Measurements from ENCODE around the gene SNED1.

SNED1 gene

GRCh38 chr2:240997141-240997855 lies 1.1 kb upstream of the SNED1 start:
- TF ChIP-seq CTCF (conservative IDR thresholded peaks at IDR 0.05; ENCODE audit: low read depth, low read length): no peak
- no peak overlapping the region for H3K4me3 ChIP-seq (ENCODE audit: low read length)

DNA sequence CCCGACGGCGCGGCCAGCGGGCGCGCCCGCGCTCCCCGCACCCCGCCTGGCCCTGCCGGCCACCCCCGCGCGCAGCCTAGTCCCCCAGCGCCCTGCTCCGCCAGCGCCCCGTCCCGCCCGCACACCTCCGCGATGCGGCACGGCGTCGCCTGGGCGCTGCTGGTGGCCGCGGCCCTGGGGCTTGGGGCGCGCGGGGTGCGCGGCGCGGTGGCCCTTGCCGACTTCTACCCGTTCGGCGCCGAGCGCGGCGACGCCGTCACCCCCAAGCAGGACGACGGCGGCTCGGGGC lies 232 bp downstream of the SNED1 start:
- no peak for TF ChIP-seq CTCF (conservative IDR thresholded peaks at IDR 0.05; ENCODE audit: low read depth, low read length)
- no peak for DNase-seq (ENCODE audit: low read depth)
- H3K4me3 ChIP-seq (ENCODE audit: low read length): peak overlapping the region; percentile 15

More at GRCh38 chr2:240997141-240997855, 1.1 kb upstream of the SNED1 start:
- DNase-seq (ENCODE audit: low read depth): no peak

DNA sequence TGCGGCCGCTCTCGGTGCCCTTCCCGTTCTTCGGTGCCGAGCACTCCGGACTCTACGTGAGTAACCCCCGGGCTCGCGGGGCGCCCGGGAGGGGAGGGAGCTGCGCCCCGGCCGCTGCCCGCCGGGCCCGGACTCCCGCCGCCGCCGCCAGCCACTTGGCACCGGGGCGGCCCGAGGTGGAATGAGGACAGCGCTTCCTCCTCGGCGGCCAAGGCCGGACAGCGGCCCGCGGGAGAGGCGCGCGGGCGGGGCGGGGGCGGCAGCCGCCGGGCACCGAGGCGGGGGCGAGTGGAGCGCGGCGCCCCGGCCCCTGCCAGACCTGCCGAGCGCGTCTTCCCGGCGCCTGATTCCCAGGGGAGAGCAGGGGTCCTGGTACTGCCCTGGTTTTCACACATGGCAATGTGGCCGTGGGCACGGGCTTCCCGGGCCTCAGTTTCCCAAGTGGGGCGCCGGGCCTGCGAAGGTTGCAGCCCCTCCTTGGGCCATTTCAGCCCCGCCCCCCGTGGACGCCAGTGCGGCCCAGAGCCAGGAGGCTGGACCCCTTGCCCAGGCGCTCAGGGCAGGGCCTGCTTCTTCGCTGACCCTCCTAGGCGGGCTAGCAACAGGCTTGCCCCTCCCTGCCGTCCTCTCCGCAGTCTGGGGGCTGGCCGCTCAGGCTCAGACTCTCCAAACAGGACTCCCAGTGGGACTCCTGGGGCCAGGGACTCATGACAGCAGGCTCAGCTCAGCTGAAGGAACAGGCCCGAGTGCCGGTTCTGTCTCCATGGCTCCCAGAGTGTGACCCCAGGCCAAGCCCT lies 775 bp downstream of the SNED1 start:
- no peak for DNase-seq (ENCODE audit: low read depth)
- H3K4me3 ChIP-seq (ENCODE audit: low read length): peak overlapping the region; percentile 15
- TF ChIP-seq CTCF (conservative IDR thresholded peaks at IDR 0.05; ENCODE audit: low read depth, low read length): no peak

DNA sequence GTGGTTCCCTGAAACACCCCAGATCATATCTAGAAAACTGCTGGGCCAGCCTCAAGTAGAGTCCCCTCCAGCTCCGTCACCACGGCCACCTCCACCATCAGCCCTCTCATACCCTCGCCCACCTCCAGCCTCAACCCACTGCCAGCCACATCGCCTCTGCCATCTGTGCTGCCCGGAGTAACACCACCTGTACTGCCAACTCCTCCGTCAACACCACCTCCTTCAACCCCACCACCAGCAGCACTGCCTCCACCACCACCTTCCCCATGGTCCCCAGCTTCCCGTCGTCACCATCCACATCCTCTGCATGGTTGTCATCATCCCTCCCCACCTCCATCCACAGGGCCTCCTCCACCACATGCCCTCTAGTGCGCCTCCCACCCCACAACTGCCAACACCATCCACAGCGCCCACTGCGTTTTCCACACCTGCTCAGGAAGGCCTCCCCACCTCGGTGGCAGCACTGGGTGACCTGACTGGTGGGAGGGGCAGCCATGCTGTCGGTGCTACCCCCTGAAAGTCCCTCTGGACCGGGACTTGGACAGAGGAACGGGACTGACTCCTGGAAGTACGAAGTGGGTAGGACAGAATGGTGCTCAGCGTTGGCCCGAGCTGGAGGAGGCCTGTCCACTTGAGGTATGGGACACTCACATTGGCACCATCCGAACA lies 1.6 kb downstream of the SNED1 start:
- TF ChIP-seq CTCF (conservative IDR thresholded peaks at IDR 0.05; ENCODE audit: low read depth, low read length): no peak
- no peak for DNase-seq (ENCODE audit: low read depth)
- no peak overlapping the region for H3K4me3 ChIP-seq (ENCODE audit: low read length)

DNA sequence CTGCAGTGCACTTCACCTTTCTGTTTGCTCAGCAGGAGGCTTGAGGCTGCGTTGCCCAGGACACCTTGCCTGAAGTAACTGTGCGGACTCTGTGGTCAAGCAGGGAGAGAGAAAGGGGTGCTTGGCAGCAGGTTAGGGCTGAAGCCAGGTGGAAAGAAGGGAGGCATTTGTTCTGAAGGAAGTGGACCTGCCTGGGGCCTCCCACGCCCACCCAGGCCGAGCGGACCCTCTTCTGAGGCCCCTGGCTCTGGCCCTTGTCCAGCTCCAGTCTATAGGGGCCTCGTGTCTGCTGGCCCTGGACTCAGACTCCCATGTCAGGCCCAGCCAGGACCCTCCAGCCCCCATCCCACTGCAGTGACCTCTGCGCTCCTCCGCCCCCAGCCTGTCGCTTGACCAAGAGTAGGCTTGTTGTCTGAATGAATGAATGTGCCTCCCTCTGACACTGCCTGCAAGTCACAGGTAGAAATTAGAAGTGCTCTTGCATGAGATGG lies 2.5 kb downstream of the SNED1 start:
- no peak overlapping the region for H3K4me3 ChIP-seq (ENCODE audit: low read length)
- TF ChIP-seq CTCF (conservative IDR thresholded peaks at IDR 0.05; ENCODE audit: low read depth, low read length): no peak
- DNase-seq (ENCODE audit: low read depth): no peak

- H3K4me3 ChIP-seq (ENCODE audit: low read length): no peak overlapping the region
- no peak for DNase-seq (ENCODE audit: low read depth)
- TF ChIP-seq CTCF (conservative IDR thresholded peaks at IDR 0.05; ENCODE audit: low read depth, low read length): no peak
These were observed 3.2 kb downstream of the SNED1 start for GRCh38 chr2:241001413-241002274.
